ENCODE data around the gene PADI3. TPM values are rescaled to one million over a fixed set of nuclear protein-coding genes. Genes with fewer than 3 reads are reported as not detected.

Gene PADI3
- polyA plus RNA-seq, 1 donor (not counting 4 experiments of a cell fraction or from before 2014, with no cell fraction given): 6.1 TPM

GRCh38 chr1:17215545-17215890 lies 33.4 kb upstream of the PADI3 start:
- Histone ChIP-seq H3K9ac (ENCODE audit: control insufficient read depth, extremely low read depth, insufficient read depth, low read length) (no peak overlapping the region), H3K27me3 (ENCODE audit: control insufficient read depth, extremely low read depth, insufficient read depth, low read length) (no peaks in the 10 kb centered on the region), H3K79me2 (ENCODE audit: control insufficient read depth, insufficient read depth, low read length) (no peaks in the 10 kb centered on the region), H3K4me2 (ENCODE audit: control insufficient read depth, extremely low read depth, insufficient read depth, low read depth, low read length) (peak overlapping the region; percentile 55), H2AFZ (ENCODE audit: control insufficient read depth, low read length) (no peak overlapping the region), H3K36me3 (ENCODE audit: control insufficient read depth in 2 of 2, extremely low read depth in 1 of 2, insufficient read depth in 2 of 2, low read length in 2 of 2) (no peaks in the 10 kb centered on the region), H3K4me1 (ENCODE audit: control insufficient read depth, extremely low read depth, insufficient read depth, low read length) (peaks cover 40% of the 10 kb centered on the region), H3K4me3 (ENCODE audit: control insufficient read depth in 2 of 3, extremely low read depth in 1 of 3, insufficient read depth in 2 of 3, low read depth in 1 of 3, low read length in 3 of 3) (peak overlapping the region in 1 of 3 experiments; percentile 27), H3K27ac (ENCODE audit: control insufficient read depth, insufficient read depth, low read length) (peak overlapping the region; percentile 5), H4K20me1 (ENCODE audit: control insufficient read depth, extremely low read depth, insufficient read depth, low read length) (no peaks in the 10 kb centered on the region), H3K9me3 (ENCODE audit: control insufficient read depth, low read depth, low read length) (no peaks in the 10 kb centered on the region), H3K9me1 (ENCODE audit: control insufficient read depth, extremely low read depth, insufficient read depth, low read length) (no peaks in the 10 kb centered on the region)
- peak; percentile 50 for DNase-seq (ENCODE audit: low read depth, low spot score)
- peak; percentile 96 for FAIRE-seq
- TF ChIP-seq EZH2 (IDR thresholded peaks at IDR 0.05; ENCODE audit: low read length): no peak
- TF ChIP-seq CTCF (optimal IDR thresholded peaks at IDR 0.05 in 1 of 3, IDR thresholded peaks at IDR 0.05 in 1 of 3, conservative IDR thresholded peaks at IDR 0.05 in 1 of 3; ENCODE audit: extremely low read depth in 1 of 3, insufficient read depth in 2 of 3, low read length in 3 of 3): no peak
- dilution Hi-C loops (cut with MboI; ENCODE audit: extremely low pct_ligation_motif_present, low sequenced_read_pairs): no loop called here

GRCh38 chr1:17216078-17216477 lies 32.8 kb upstream of the PADI3 start:
- TF ChIP-seq CTCF (optimal IDR thresholded peaks at IDR 0.05 in 1 of 3, IDR thresholded peaks at IDR 0.05 in 1 of 3, conservative IDR thresholded peaks at IDR 0.05 in 1 of 3; ENCODE audit: extremely low read depth in 1 of 3, insufficient read depth in 2 of 3, low read length in 3 of 3) (no peak), EZH2 (IDR thresholded peaks at IDR 0.05; ENCODE audit: low read length) (no peak)
- no peak overlapping the region for H3K4me2 ChIP-seq (ENCODE audit: control insufficient read depth, extremely low read depth, insufficient read depth, low read depth, low read length)
- no peak for FAIRE-seq

More at GRCh38 chr1:17216078-17216477, 32.8 kb upstream of the PADI3 start:
- Histone ChIP-seq H3K36me3 (ENCODE audit: control insufficient read depth in 2 of 2, extremely low read depth in 1 of 2, insufficient read depth in 2 of 2, low read length in 2 of 2) (no peaks in the 10 kb centered on the region), H4K20me1 (ENCODE audit: control insufficient read depth, extremely low read depth, insufficient read depth, low read length) (no peaks in the 10 kb centered on the region), H3K79me2 (ENCODE audit: control insufficient read depth, insufficient read depth, low read length) (no peaks in the 10 kb centered on the region), H3K27me3 (ENCODE audit: control insufficient read depth, extremely low read depth, insufficient read depth, low read length) (no peaks in the 10 kb centered on the region), H3K27ac (ENCODE audit: control insufficient read depth, insufficient read depth, low read length) (no peak overlapping the region), H3K9ac (ENCODE audit: control insufficient read depth, extremely low read depth, insufficient read depth, low read length) (no peak overlapping the region), H3K4me1 (ENCODE audit: control insufficient read depth, extremely low read depth, insufficient read depth, low read length) (peaks cover 40% of the 10 kb centered on the region), H2AFZ (ENCODE audit: control insufficient read depth, low read length) (no peak overlapping the region), H3K9me1 (ENCODE audit: control insufficient read depth, extremely low read depth, insufficient read depth, low read length) (no peaks in the 10 kb centered on the region), H3K4me3 (ENCODE audit: control insufficient read depth in 2 of 3, extremely low read depth in 1 of 3, insufficient read depth in 2 of 3, low read depth in 1 of 3, low read length in 3 of 3) (no peak overlapping the region), H3K9me3 (ENCODE audit: control insufficient read depth, low read depth, low read length) (no peaks in the 10 kb centered on the region)
- no peak for DNase-seq (ENCODE audit: low read depth, low spot score)
- dilution Hi-C loops (cut with MboI; ENCODE audit: extremely low pct_ligation_motif_present, low sequenced_read_pairs): no loop called here
